Measurements from ENCODE around the gene DPYD. TPM values are rescaled to one million over a fixed set of nuclear protein-coding genes. Genes with fewer than 3 reads are reported as not detected.

Gene DPYD
- total and polyA plus RNA-seq, 10 of the 15 experiments (the other 5 are each of a cell fraction or from before 2014, with no cell fraction given) = 5.7 to 23.8 (median 10.2) TPM

DNA sequence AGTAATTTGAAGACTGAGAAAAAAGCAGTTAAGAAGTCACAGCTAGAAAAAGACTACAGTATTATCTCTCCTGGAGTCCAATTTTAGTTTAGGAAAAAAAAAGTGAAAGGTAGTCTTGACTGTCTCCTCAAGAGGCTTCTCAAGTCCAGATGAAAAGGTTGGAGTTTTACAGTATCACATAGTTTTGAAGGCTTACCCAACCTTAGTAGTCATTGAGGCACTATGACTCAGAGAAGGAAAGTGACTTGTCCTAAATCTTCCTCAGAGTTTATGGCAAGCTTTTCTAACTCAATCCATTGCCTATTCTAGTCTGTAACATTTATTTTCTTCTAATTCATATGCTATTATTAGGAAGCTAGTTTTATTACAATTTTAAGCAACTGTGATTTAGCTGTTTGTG, 174.9 kb downstream of the DPYD start (continued):
- TF ChIP-seq, protein P1, sequence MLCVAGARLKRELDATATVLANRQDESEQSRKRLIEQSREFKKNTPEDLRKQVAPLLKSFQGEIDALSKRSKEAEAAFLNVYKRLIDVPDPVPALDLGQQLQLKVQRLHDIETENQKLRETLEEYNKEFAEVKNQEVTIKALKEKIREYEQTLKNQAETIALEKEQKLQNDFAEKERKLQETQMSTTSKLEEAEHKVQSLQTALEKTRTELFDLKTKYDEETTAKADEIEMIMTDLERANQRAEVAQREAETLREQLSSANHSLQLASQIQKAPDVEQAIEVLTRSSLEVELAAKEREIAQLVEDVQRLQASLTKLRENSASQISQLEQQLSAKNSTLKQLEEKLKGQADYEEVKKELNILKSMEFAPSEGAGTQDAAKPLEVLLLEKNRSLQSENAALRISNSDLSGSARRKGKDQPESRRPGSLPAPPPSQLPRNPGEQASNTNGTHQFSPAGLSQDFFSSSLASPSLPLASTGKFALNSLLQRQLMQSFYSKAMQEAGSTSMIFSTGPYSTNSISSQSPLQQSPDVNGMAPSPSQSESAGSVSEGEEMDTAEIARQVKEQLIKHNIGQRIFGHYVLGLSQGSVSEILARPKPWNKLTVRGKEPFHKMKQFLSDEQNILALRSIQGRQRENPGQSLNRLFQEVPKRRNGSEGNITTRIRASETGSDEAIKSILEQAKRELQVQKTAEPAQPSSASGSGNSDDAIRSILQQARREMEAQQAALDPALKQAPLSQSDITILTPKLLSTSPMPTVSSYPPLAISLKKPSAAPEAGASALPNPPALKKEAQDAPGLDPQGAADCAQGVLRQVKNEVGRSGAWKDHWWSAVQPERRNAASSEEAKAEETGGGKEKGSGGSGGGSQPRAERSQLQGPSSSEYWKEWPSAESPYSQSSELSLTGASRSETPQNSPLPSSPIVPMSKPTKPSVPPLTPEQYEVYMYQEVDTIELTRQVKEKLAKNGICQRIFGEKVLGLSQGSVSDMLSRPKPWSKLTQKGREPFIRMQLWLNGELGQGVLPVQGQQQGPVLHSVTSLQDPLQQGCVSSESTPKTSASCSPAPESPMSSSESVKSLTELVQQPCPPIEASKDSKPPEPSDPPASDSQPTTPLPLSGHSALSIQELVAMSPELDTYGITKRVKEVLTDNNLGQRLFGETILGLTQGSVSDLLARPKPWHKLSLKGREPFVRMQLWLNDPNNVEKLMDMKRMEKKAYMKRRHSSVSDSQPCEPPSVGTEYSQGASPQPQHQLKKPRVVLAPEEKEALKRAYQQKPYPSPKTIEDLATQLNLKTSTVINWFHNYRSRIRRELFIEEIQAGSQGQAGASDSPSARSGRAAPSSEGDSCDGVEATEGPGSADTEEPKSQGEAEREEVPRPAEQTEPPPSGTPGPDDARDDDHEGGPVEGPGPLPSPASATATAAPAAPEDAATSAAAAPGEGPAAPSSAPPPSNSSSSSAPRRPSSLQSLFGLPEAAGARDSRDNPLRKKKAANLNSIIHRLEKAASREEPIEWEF (IDR thresholded peaks at IDR 0.05; ENCODE audit: insufficient replicate concordance, low read depth, low read length) = no peak
- TF ChIP-seq GATAD2B (conservative IDR thresholded peaks at IDR 0.05; ENCODE audit: low read depth) (no peak), NFIC (IDR thresholded peaks at IDR 0.05; ENCODE audit: low read depth, low read length) (no peak)
- TF ChIP-seq, protein P2, sequence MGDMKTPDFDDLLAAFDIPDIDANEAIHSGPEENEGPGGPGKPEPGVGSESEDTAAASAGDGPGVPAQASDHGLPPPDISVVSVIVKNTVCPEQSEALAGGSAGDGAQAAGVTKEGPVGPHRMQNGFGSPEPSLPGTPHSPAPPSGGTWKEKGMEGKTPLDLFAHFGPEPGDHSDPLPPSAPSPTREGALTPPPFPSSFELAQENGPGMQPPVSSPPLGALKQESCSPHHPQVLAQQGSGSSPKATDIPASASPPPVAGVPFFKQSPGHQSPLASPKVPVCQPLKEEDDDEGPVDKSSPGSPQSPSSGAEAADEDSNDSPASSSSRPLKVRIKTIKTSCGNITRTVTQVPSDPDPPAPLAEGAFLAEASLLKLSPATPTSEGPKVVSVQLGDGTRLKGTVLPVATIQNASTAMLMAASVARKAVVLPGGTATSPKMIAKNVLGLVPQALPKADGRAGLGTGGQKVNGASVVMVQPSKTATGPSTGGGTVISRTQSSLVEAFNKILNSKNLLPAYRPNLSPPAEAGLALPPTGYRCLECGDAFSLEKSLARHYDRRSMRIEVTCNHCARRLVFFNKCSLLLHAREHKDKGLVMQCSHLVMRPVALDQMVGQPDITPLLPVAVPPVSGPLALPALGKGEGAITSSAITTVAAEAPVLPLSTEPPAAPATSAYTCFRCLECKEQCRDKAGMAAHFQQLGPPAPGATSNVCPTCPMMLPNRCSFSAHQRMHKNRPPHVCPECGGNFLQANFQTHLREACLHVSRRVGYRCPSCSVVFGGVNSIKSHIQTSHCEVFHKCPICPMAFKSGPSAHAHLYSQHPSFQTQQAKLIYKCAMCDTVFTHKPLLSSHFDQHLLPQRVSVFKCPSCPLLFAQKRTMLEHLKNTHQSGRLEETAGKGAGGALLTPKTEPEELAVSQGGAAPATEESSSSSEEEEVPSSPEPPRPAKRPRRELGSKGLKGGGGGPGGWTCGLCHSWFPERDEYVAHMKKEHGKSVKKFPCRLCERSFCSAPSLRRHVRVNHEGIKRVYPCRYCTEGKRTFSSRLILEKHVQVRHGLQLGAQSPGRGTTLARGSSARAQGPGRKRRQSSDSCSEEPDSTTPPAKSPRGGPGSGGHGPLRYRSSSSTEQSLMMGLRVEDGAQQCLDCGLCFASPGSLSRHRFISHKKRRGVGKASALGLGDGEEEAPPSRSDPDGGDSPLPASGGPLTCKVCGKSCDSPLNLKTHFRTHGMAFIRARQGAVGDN (IDR thresholded peaks at IDR 0.05) = no peak

Measured in GM12878 (cell line).